ENCODE results near the gene IDH3G.

IDH3G gene

DNA sequence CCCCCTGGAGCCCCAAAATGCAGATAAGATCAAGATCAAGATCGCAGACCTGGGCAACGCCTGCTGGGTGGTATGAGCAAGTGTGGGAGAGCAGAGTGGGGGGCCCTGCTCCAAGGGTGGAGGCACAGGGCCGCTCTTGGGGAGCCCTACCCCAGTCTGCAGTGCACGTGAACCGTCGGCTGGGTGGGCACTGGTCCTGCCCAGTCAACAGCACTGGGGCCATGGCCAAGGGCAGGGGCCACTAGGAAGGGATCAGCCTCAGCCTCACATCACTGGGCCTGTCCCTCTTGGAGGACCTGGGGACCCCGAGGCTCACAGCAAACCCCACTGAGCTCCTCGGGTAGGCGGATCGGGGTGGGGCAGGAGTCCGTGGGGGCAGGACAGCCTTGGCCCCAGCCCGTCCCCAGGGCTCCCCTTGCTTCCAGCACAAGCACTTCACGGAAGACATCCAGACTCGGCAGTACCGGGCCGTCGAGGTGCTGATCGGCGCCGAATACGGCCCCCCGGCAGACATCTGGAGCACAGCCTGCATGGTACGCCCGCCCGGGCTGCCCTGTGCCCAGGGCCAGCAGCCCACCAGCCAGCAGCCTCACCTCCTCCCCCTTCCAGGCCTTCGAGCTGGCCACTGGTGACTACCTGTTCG is 9.7 kb downstream of the IDH3G start:
- Histone ChIP-seq H4K20me1 (ENCODE audit: control insufficient read depth, insufficient read depth, low read depth, low read length) (no peaks in the 10 kb centered on the region), H3K9me3 (ENCODE audit: control insufficient read depth, insufficient read depth, low read length) (no peaks in the 10 kb centered on the region), H3K27me3 (ENCODE audit: control insufficient read depth, low read length) (no peaks in the 10 kb centered on the region), H3K4me1 (ENCODE audit: control insufficient read depth, low read length) (no peaks in the 10 kb centered on the region), H3K36me3 (ENCODE audit: control insufficient read depth, low read length) (no peaks in the 10 kb centered on the region; the same call in 1 of the 2 replicates), H3K4me2 (ENCODE audit: low read length) (no peak overlapping the region), H3K4me3 (ENCODE audit: low read length) (no peak overlapping the region), H3F3A (ENCODE audit: control insufficient read depth, insufficient read depth) (no peaks in the 10 kb centered on the region), H3K79me2 (ENCODE audit: control insufficient read depth, low read length) (no peaks in the 10 kb centered on the region), H3K27ac (ENCODE audit: low read depth, low read length) (no peak overlapping the region), H3K9me2 (replicated peaks; ENCODE audit: control insufficient read depth, low read length) (no peaks in the 10 kb centered on the region)
- TF ChIP-seq, protein P1, sequence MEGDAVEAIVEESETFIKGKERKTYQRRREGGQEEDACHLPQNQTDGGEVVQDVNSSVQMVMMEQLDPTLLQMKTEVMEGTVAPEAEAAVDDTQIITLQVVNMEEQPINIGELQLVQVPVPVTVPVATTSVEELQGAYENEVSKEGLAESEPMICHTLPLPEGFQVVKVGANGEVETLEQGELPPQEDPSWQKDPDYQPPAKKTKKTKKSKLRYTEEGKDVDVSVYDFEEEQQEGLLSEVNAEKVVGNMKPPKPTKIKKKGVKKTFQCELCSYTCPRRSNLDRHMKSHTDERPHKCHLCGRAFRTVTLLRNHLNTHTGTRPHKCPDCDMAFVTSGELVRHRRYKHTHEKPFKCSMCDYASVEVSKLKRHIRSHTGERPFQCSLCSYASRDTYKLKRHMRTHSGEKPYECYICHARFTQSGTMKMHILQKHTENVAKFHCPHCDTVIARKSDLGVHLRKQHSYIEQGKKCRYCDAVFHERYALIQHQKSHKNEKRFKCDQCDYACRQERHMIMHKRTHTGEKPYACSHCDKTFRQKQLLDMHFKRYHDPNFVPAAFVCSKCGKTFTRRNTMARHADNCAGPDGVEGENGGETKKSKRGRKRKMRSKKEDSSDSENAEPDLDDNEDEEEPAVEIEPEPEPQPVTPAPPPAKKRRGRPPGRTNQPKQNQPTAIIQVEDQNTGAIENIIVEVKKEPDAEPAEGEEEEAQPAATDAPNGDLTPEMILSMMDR (IDR thresholded peaks at IDR 0.05; ENCODE audit: low read depth, low read length, poor library complexity, severe bottlenecking), result no peak
- TF ChIP-seq EZH2phosphoT487 (IDR thresholded peaks at IDR 0.05; ENCODE audit: borderline replicate concordance, low read length), result no peak

DNA sequence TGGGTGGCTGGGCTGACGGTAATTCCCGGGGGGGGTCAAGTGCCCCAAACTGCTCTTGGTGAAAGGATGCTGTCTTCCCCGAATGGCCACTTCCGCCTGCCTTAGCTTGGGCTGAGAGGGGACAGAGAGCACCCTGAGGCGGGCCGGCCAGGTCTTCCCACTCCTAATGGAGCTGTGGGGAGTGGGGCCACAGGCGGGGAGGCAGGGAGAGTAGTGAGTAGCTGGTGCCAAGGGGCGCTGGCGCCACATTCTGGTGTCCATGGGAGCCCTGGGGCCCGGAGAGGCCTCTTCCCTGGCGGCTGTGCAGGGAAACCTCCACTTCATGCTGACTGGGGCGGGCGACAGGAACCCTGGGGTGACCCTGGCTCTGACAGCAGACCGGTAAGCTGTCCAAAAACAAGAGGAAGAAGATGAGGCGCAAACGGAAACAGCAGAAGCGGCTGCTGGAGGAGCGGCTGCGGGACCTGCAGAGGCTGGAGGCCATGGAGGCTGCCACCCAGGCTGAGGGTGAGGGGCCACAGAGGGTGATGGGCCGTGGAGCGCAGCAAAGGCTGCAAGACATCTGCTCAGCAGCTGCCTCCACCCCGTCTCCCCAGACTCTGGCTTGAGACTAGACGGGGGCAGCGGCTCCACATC is 10.7 kb downstream of the IDH3G start:
- TF ChIP-seq EZH2phosphoT487 (IDR thresholded peaks at IDR 0.05; ENCODE audit: borderline replicate concordance, low read length), result no peak
- TF ChIP-seq, protein P1 (IDR thresholded peaks at IDR 0.05; ENCODE audit: low read depth, low read length, poor library complexity, severe bottlenecking), result no peak
- no peak overlapping the region for H3K4me2 ChIP-seq (ENCODE audit: low read length)

DNA sequence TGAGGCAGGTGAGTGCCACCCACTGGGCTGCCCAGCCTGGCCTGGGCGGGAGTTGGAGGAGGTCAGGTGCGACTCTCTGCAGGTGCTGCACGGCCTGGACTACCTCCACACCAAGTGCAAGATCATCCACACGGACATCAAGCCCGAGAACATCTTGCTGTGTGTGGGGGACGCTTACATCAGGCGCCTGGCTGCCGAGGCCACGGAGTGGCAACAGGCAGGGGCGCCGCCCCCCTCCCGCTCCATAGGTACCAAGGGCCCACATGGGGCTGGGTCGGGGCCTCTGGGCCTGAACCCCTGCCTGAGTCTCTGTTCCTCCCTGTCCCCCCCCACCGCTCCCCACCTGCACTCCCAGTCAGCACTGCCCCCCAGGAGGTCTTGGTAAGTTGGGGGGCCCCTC is 11.3 kb downstream of the IDH3G start:
- no peak overlapping the region for H3K4me3 ChIP-seq (ENCODE audit: low read length)
- TF ChIP-seq EZH2phosphoT487 (IDR thresholded peaks at IDR 0.05; ENCODE audit: borderline replicate concordance, low read length), result no peak
- TF ChIP-seq, protein P1 (IDR thresholded peaks at IDR 0.05; ENCODE audit: low read depth, low read length, poor library complexity, severe bottlenecking), result no peak
- H3F3A ChIP-seq (ENCODE audit: control insufficient read depth, insufficient read depth), result no peaks in the 10 kb centered on the region

More for the DNA sequence above, 10.7 kb downstream of the IDH3G start:
- no peaks in the 10 kb centered on the region for H3K9me2 ChIP-seq (replicated peaks; ENCODE audit: control insufficient read depth, low read length)
- H4K20me1 ChIP-seq (ENCODE audit: control insufficient read depth, insufficient read depth, low read depth, low read length), result no peaks in the 10 kb centered on the region
- no peaks in the 10 kb centered on the region for H3F3A ChIP-seq (ENCODE audit: control insufficient read depth, insufficient read depth)
- H3K4me1 ChIP-seq (ENCODE audit: control insufficient read depth, low read length), result no peaks in the 10 kb centered on the region
- H3K27me3 ChIP-seq (ENCODE audit: control insufficient read depth, low read length), result no peaks in the 10 kb centered on the region
- no peak overlapping the region for H3K4me3 ChIP-seq (ENCODE audit: low read length)
- H3K36me3 ChIP-seq (ENCODE audit: control insufficient read depth, low read length), result no peaks in the 10 kb centered on the region
- no peaks in the 10 kb centered on the region for H3K9me3 ChIP-seq (ENCODE audit: control insufficient read depth, insufficient read depth, low read length)
- no peaks in the 10 kb centered on the region for H3K79me2 ChIP-seq (ENCODE audit: control insufficient read depth, low read length)
- no peak overlapping the region for H3K27ac ChIP-seq (ENCODE audit: low read depth, low read length)

More for the DNA sequence above, 11.3 kb downstream of the IDH3G start:
- no peak overlapping the region for H3K4me2 ChIP-seq (ENCODE audit: low read length)
- H3K36me3 ChIP-seq (ENCODE audit: control insufficient read depth, low read length), result no peaks in the 10 kb centered on the region
- H3K9me3 ChIP-seq (ENCODE audit: control insufficient read depth, insufficient read depth, low read length), result no peaks in the 10 kb centered on the region
- H3K27ac ChIP-seq (ENCODE audit: low read depth, low read length), result no peak overlapping the region
- no peaks in the 10 kb centered on the region for H3K27me3 ChIP-seq (ENCODE audit: control insufficient read depth, low read length)
- H3K79me2 ChIP-seq (ENCODE audit: control insufficient read depth, low read length), result no peaks in the 10 kb centered on the region
- no peaks in the 10 kb centered on the region for H3K9me2 ChIP-seq (replicated peaks; ENCODE audit: control insufficient read depth, low read length)
- H3K4me1 ChIP-seq (ENCODE audit: control insufficient read depth, low read length), result no peaks in the 10 kb centered on the region
- no peaks in the 10 kb centered on the region for H4K20me1 ChIP-seq (ENCODE audit: control insufficient read depth, insufficient read depth, low read depth, low read length)

Data from DOHH2 (cell line).